Tibial nerve (tissue), 4 donors: ENCODE measurements around the gene TAPBPL. TPM values are rescaled to one million over a fixed set of nuclear protein-coding genes. Genes with fewer than 3 reads are reported as not detected.
"Not testable (repeated sequence)": the region's sequence is repeated elsewhere in the genome, so short reads cannot be mapped to it uniquely, and the experiment has no call there.

Source experiments
- DNase-seq, 2 donors: peaks; one replicate each; pipeline ENCODE4 v3.0.0-alpha.2; 2019; ENCODE audit warnings: low spot score in 2 of 2
- H3K27ac ChIP-seq, 4 donors: fragments of 200-600 bp; sonication (generic) in 3 of 4; one replicate each; pipeline ENCODE4 v1.5.1; 2017 to 2019; ENCODE audit warnings: mild to moderate bottlenecking in 1 of 4
- H3K27me3 ChIP-seq, 2 donors: fragments of 200-600 bp; sonication (generic) in 1 of 2; one replicate each; pipeline versions ENCODE4 v1.5.1 to v1.6.0; 2017 to 2019
- H3K36me3 ChIP-seq, 3 donors: fragments of 200-600 bp; sonication (generic); one replicate each; pipeline ENCODE4 v1.5.1; 2018 to 2019
- H3K4me1 ChIP-seq, 4 donors: fragments of 200-600 bp; sonication (generic) in 3 of 4; one replicate each; pipeline ENCODE4 v1.5.1; 2017 to 2019
- H3K4me3 ChIP-seq, 4 donors: fragments of 200-600 bp; sonication (generic) in 3 of 4; one replicate each; pipeline ENCODE4 v1.5.1; 2017 to 2019; ENCODE audit warnings: mild to moderate bottlenecking in 1 of 4, moderate library complexity in 1 of 4
- H3K9me3 ChIP-seq, 4 donors: fragments of 200-600 bp; sonication (generic) in 3 of 4; one replicate each; pipeline ENCODE4 v1.5.1; 2017 to 2019
- EP300 ChIP-seq, 2 donors: sonication (generic); formaldehyde crosslinking; IDR thresholded peaks; one replicate each; pipeline ENCODE4 v1.6.1; 2017; ENCODE audit warnings: antibody characterized with exemption in 2 of 2, mild to moderate bottlenecking in 1 of 2
- POLR2A ChIP-seq, 2 donors: fragments of 450-650 bp; IDR thresholded peaks; one replicate each; pipeline ENCODE4 v1.6.1; 2017; ENCODE audit warnings: antibody characterized with exemption in 2 of 2, mild to moderate bottlenecking in 2 of 2, moderate library complexity in 2 of 2
- WGBS, 2 donors: methylation state at CpG; one replicate each; pipeline ENCODE4 v1.1.5; 2018; 5-methylcytosine and 5-hydroxymethylcytosine counted together
- total RNA-seq, 4 donors: library from RNA; depleted of rRNA; stranded (reverse); fragments of >200 nt; gene quantifications; one replicate each; pipeline ENCODE4 v1.1.0, GENCODE V29; 2016
- TF ChIP-seq, protein P1 (sequence below), 5 experiments: fragments of 200-600 bp in 3 of 5; fragments of 450-650 bp in 2 of 5; sonication (generic) in 3 of 5; IDR thresholded peaks; one replicate each; pipeline ENCODE4 v1.5.1; 2016 to 2019; ENCODE audit warnings: antibody characterized with exemption in 5 of 5, mild to moderate bottlenecking in 3 of 5, moderate library complexity in 2 of 5

The TAPBPL gene
- total RNA-seq, 4 donors from 2014 or later, result 13.9 to 31.9 (median 25.2) TPM

DNA sequence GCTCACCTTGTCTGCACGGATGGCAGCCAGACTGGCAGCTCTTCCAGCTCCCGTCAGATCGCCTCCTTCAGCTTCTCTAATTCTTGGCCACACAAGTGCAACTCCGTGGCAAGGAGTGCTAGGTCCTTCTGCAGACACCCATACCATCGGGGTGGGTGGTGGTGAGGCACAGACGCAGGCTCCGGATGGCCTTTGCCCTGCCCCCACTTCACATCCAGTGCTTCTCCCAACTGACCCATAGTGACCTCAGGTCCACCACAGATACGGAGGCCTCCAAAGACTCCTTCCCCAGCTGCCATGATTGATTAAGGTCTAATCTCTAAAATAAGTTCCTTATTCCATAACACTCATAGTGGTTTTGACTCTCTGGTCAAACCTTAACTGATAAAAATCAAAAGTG, 27.0 kb upstream of the TAPBPL start:
- DNase-seq, result no peak
- TF ChIP-seq POLR2A (IDR thresholded peaks at IDR 0.05) (no peak), EP300 (IDR thresholded peaks at IDR 0.05) (no peak)
- TF ChIP-seq, protein P1, sequence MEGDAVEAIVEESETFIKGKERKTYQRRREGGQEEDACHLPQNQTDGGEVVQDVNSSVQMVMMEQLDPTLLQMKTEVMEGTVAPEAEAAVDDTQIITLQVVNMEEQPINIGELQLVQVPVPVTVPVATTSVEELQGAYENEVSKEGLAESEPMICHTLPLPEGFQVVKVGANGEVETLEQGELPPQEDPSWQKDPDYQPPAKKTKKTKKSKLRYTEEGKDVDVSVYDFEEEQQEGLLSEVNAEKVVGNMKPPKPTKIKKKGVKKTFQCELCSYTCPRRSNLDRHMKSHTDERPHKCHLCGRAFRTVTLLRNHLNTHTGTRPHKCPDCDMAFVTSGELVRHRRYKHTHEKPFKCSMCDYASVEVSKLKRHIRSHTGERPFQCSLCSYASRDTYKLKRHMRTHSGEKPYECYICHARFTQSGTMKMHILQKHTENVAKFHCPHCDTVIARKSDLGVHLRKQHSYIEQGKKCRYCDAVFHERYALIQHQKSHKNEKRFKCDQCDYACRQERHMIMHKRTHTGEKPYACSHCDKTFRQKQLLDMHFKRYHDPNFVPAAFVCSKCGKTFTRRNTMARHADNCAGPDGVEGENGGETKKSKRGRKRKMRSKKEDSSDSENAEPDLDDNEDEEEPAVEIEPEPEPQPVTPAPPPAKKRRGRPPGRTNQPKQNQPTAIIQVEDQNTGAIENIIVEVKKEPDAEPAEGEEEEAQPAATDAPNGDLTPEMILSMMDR (IDR thresholded peaks at IDR 0.05), result no peak
- Histone ChIP-seq H3K9me3 (no peaks in the 10 kb centered on the region), H3K36me3 (no peaks in the 10 kb centered on the region), H3K27ac (no peak overlapping the region), H3K4me3 (no peak overlapping the region), H3K4me1 (peaks cover 0 to 10% (median 5%) of the 10 kb centered on the region in 4 donors), H3K27me3 (no peaks in the 10 kb centered on the region)
- WGBS, 2 donors, result 79 to 86% methylated on average over 8 of the region's 8 CpGs

DNA sequence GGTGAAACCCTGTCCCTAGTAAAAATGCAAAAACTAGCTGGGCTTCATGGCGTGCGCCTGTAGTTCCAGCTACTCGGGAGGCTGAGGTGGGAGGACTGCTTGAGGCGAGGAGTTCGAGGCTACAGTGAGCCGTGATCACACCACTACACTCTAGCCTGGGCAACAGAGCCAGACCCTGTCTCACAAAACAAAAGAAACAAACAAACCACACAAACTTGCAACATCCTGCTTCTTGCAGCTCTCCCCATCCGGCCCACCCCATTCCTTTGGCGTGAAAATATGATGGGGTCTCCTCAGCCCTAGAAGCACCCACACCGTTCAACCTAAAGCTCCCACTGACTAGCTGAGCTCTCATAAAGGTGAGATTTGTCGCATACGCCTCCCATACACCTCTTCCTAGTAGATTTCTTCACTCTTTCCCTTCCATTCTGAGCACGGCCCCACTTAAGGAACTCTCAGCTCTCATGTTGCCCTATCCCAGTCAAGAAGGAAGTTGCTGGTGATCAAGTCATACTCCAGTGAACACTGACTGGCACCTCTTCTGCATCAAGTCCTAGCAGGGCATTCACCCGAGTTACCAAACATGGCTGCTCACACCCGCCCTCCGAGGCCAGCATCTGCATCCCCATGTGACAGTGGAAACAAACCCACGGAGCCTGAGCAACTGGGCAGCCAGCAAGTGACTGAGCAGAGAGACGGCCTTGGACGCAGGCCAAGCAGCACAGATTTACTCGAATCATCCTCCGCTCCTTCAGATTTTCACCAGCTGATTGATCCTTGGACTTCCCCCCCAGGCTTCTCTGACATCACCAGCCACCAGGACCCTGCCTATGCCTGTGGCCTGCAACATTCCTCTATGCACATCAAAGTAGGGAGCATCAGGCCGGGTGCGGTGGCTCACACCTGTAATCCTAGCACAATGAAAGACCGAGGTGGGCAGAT, 26.0 kb upstream of the TAPBPL start:
- H3K9me3 ChIP-seq, result no peaks in the 10 kb centered on the region
- TF ChIP-seq, protein P1 (IDR thresholded peaks at IDR 0.05), result no peak
- no peak for TF ChIP-seq POLR2A (IDR thresholded peaks at IDR 0.05)
- no peak for TF ChIP-seq EP300 (IDR thresholded peaks at IDR 0.05)
- H3K27me3 ChIP-seq, result no peaks in the 10 kb centered on the region
- no peak for DNase-seq
- H3K27ac ChIP-seq, result peak overlapping the region in 1 of 4 donors; percentile 67
- no peaks in the 10 kb centered on the region for H3K36me3 ChIP-seq
- 79% methylated on average over 23 of the region's 23 CpGs for WGBS, 2 donors
- H3K4me1 ChIP-seq, result peaks cover 0 to 20% (median 8%) of the 10 kb centered on the region in 4 donors
- no peak overlapping the region for H3K4me3 ChIP-seq

DNA sequence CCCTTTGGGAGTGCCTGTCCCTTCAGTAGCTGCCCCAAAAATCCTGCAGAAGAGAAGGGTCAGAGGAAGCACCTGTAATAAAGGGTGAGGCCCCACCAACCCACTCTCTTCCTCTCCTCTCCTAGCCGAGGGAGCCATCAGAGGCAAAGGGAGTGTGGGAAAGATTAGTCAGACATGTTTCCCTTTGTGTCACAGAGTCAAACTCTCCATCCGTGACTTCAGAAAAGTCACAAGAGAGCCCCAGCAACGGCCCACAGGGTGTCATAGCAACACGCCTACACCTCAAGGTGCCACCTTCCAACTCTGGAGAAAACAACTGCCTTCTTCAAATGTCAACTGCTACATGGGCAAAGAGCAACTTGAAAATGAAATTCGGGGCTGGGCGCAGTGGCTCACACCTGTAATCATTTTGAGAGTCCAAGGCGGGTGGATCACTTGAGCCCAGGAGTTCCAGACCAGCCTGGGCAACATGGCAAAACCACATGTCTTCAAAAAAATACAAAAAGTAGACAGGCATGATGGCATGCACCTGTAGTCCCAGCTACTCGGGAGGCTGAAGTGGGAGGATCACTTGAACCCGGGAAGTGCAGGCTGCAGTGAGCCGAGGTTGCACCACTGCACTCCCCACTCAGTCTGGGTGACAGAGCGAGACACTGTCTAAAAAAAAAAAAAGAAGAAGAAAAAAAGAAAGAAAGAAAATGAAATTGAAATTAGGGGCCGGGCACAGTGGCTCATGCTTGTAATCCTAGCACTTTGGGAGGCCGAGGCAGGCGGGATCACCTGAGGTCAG, 24.8 kb upstream of the TAPBPL start:
- H3K27ac ChIP-seq, result peak overlapping the region in 1 of 4 donors; percentile 67
- H3K9me3 ChIP-seq, result no peaks in the 10 kb centered on the region
- H3K4me1 ChIP-seq, result peaks cover 0 to 29% (median 10%) of the 10 kb centered on the region in 4 donors
- DNase-seq, result no peak
- H3K27me3 ChIP-seq, result no peaks in the 10 kb centered on the region
- no peak for TF ChIP-seq EP300 (IDR thresholded peaks at IDR 0.05)
- TF ChIP-seq, protein P1 (IDR thresholded peaks at IDR 0.05), result no peak
- no peak for TF ChIP-seq POLR2A (IDR thresholded peaks at IDR 0.05)
- WGBS, 2 donors, result 73% methylated on average over 14 of the region's 14 CpGs
- H3K36me3 ChIP-seq, result no peaks in the 10 kb centered on the region
- H3K4me3 ChIP-seq, result no peak overlapping the region

DNA sequence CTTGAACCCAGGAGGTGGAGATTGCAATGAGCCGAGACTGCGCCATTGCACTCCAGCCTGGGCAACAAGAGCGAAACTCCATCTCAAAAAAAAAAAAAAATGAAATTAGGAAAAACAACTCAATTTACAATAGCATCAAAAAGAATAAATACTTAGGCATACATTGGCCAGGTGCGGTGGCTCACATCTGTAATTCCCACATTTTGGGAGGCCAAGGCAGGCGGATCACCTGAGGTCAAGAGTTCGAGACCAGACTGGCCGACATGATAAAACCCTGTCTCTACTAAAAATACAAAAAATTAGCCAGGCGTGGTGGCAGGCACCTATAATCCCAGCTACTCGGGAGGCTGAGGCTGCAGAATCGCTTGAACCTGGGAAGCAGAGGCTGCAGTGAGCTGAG, 24.0 kb upstream of the TAPBPL start:
- H3K9me3 ChIP-seq, DNase-seq: not testable (repeated sequence)
- peaks cover 0 to 29% (median 10%) of the 10 kb centered on the region in 4 donors for H3K4me1 ChIP-seq

DNA sequence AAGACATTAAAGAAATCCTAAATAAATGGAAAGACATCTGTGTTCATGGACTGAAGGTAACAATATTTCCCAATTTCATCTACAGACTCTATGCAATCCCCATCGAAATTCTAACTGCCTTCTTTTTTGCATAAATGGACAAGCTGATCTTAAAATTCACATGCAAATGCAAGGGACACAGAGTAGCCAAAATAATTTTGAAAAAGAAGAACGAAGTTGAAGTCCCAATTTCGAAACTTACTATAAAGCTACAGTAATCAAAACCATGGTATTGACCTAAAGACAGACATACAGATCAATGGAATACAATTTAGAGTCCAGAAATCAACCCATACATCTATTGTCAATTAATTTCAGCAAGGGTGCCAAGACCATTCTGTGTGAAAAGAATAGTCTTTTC, 23.5 kb upstream of the TAPBPL start:
- Histone ChIP-seq H3K4me1 (peaks cover 0 to 27% (median 10%) of the 10 kb centered on the region in 4 donors), H3K27ac (peak overlapping the region in 1 of 4 donors; percentile 2), H3K27me3 (no peaks in the 10 kb centered on the region), H3K9me3 (no peaks in the 10 kb centered on the region), H3K4me3 (no peak overlapping the region), H3K36me3 (no peaks in the 10 kb centered on the region)
- 84 to 88% methylated on average over 3 of the region's 3 CpGs for WGBS, 2 donors
- DNase-seq, result no peak
- TF ChIP-seq POLR2A (IDR thresholded peaks at IDR 0.05), result no peak
- no peak for TF ChIP-seq EP300 (IDR thresholded peaks at IDR 0.05)
- TF ChIP-seq, protein P1 (IDR thresholded peaks at IDR 0.05), result no peak

More for the DNA sequence above, 24.0 kb upstream of the TAPBPL start:
- H3K27ac ChIP-seq, result peak overlapping the region in 1 of 4 donors; percentile 2
- not testable (repeated sequence) for H3K4me3 ChIP-seq, H3K27me3 ChIP-seq, H3K36me3 ChIP-seq
- WGBS, 2 donors, result 95 to 98% methylated on average over 10 of the region's 10 CpGs
